ENCODE results near the gene SNRPN.
"Not testable (repeated sequence)": the region's sequence is repeated elsewhere in the genome, so short reads cannot be mapped to it uniquely, and the experiment has no call there.

Gene SNRPN

DNA sequence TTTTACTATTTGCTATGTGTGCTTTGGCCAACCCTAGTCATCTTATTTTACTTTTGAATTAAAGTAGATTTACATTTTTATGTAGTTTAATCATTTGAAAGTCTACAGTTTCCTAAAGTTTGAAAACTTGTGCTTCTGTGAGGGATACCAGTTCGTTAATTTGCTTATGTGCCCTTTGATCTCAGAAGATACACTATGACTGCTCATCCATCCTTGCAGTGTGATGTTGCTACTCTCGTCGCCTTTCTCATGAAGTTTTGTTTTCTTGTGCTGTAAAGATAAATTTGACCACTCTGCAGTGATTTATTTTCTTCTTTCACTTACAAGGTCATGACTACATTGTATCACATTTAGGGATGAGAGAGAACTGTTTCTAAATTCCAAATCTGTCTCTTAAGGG is 16.3 kb downstream of the SNRPN start:
- no peak for DNase-seq (ENCODE audit: low read depth in 2 of 2)

DNA sequence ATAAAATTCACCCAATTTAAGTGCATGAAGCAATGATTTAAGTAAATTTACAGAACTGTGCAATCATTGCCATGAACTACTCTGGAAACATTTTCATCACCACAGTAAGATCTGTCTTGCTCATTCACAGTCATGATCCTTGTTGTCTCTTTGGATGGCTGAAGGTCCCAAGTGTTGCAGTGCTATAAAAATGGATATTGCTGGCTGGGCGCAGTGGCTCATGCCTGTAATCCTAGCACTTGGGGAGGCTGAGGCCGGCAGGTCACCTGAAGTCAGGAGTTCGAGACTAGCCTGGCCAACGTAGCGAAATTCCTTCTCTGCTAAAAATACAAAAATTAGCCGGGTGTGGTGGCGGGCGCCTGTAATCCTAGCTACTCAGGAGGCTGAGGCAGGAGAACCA is 17.0 kb downstream of the SNRPN start:
- DNase-seq (ENCODE audit: low read depth in 2 of 2), result no peak

DNA sequence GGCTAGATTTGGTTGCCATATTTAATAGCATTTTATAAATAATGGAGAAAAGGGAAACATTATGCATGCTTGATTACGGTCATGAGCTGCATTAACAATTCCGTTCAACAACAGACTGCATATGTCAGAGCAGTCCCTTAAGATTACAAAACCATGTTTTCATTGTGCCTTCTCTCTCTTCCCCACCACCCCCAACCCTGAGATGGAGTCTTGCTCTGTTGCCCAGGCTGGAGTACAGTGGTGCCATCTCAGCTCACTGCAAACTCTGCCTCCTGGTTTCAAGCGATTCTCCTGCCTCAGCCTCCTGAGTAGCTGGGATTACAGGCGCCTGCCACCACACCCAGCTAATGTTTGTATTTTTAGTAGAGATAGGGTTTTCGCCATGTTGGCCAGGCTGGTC is 17.9 kb downstream of the SNRPN start:
- not testable (repeated sequence) for DNase-seq (ENCODE audit: low read depth in 2 of 2)

DNA sequence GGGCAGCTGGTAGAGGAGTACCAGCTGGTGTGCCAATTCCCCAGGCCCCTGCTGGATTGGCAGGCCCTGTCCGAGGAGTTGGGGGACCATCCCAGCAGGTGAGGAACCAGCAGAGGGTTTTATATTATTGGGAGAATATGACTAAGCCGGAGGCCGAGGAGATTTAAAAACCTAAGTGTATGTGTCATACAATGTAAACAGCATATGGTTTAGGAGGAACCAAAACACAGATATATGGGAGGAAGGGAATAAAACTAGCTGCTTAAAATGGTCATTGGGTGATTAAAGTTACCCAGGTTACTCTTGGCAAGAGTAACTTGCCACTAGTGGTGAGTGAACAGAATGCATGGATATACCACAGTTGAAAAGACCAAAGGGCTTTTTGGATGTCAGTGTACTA is 22.1 kb downstream of the SNRPN start:
- no peak for DNase-seq (ENCODE audit: low read depth in 2 of 2)

DNA sequence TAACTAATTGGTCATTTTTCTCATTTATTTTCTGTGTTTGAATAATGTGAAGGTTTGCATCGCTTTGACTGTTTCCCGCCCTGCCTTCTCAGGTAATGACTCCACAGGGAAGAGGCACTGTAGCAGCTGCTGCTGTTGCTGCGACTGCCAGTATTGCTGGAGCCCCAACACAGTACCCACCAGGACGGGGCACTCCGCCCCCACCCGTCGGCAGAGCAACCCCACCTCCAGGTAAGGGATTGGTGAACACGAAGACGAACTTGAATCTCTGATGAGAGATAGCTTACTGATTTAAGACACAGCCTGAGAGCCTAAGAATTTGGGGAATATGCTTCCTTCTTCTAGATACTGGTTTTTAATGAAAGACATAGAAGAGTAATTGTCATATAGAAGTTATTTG is 22.9 kb downstream of the SNRPN start:
- no peak for DNase-seq (ENCODE audit: low read depth in 2 of 2)

DNA sequence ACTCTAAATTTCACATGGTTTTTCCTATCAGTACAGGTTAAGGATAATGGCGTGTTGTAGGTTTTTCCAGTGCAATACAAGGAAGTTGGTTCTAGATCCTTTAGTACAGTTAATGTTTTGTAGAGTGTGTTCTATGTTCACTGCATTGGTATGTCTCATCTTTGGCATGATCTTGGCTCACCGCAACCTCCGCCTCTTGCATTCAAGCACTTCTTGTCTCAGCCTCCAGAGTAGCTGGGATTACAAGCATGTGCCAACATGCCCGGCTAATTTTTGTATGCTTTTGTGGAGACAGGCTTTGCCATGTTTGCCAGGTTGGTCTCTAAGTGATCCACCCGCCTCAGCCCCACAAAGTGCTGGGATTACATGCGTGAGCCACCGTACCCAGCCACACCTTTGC is 30.4 kb downstream of the SNRPN start:
- no peak for DNase-seq (ENCODE audit: low read depth in 2 of 2)

DNA sequence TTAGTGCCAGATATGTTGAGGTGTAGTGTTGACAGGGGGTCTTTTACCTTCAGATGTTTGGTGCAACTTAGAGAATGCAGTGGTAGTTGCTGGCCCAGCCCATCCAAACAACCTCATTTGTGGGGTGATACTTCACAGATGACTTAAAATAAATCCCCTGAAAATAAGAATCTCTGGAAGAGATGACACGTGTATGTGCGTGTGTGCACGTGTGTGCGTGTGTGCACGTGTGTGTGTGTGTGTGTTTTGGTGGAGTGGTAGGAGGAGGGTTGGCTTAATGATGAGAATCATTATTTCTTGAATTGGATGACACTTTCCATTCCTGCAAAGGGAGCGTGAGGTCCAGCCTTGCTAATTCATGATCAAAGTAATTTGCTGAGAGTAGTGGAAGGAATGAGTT is 31.9 kb downstream of the SNRPN start:
- DNase-seq (ENCODE audit: low read depth in 2 of 2), result no peak

DNA sequence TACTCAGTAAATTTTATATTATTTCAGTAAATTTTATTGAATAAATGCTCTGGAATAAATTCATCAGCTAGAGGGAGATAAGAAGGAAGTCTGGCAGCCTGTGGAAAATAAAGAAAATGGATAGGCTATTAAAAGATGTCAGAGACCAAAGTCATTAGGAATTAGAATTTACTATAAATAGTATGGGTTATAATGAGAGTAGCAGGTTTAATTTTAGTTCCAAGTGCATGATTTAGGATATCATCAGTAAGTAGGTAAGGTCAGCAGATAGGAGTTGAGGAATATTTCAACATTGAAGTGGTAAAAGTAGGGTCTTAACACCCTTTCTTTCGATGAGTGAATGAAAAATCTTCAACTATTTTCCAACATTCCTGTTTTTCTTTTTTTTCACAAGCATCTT is 64.6 kb downstream of the SNRPN start:
- no peak for DNase-seq (ENCODE audit: low read depth in 2 of 2)

DNA sequence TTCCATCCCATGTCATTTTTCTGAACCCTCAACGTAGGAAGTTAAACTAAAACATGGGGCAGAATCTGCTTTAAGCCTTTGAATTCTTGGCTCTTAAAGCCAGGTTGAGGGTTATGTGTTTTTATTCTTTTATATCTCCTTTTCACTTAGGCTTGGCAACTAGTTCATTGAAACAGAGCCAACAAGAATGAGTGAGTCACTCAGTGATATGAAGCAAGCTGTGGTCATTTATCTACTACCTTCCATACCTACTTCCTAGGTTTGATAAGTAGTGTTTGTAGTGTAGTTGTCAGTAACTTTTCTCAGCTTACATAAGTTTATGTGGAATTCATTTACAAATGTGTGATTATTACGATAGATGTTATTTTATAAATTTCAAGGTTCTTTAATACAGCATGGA is 67.4 kb downstream of the SNRPN start:
- DNase-seq (ENCODE audit: low read depth in 2 of 2), result no peak
